H9 (cell line): Measurements from ENCODE around the gene OR2C3. TPM values are rescaled to one million over a fixed set of nuclear protein-coding genes. Genes with fewer than 3 reads are reported as not detected.
"Not testable (repeated sequence)": the region's sequence is repeated elsewhere in the genome, so short reads cannot be mapped to it uniquely, and the experiment has no call there.

Experiments used
- DNase-seq: peaks from one replicate; pipeline ENCODE4 v3.0.0-alpha.2; 2017
- H2AFZ ChIP-seq: one replicate; pipeline ENCODE4 v1.6.1; 2013; ENCODE audit warnings: mild to moderate bottlenecking, low read length, control low read depth, moderate library complexity
- H2AK5ac ChIP-seq: 2 replicates; pipeline ENCODE4 v1.6.1; 2013; ENCODE audit warnings: low read length, control low read depth, mixed read lengths; ENCODE audit not compliant: insufficient read length
- H2BK120ac ChIP-seq: one replicate; pipeline ENCODE4 v1.6.1; 2013; ENCODE audit warnings: low read depth, mild to moderate bottlenecking, low read length, control low read depth, inconsistent platforms; ENCODE audit not compliant: poor library complexity, severe bottlenecking
- H2BK12ac ChIP-seq: 2 replicates; pipeline ENCODE4 v1.6.1; 2013; ENCODE audit warnings: low read length, control low read depth, mixed read lengths, low read depth; ENCODE audit not compliant: insufficient read length
- H2BK15ac ChIP-seq: 2 replicates; pipeline ENCODE4 v1.6.1; 2013; ENCODE audit warnings: low read depth, low read length, control low read depth
- H2BK20ac ChIP-seq: one replicate; pipeline ENCODE4 v1.6.1; 2013; ENCODE audit warnings: low read depth, mild to moderate bottlenecking, low read length, control low read depth, inconsistent platforms; ENCODE audit not compliant: poor library complexity, severe bottlenecking
- H2BK5ac ChIP-seq: 2 replicates; pipeline ENCODE4 v1.6.1; 2013; ENCODE audit warnings: low read length, control low read depth, mixed read lengths; ENCODE audit not compliant: insufficient read length
- H3K14ac ChIP-seq: 2 replicates; pipeline ENCODE4 v1.6.1; 2013; ENCODE audit warnings: low read length, control low read depth; ENCODE audit not compliant: insufficient read depth
- H3K18ac ChIP-seq: 2 replicates; pipeline ENCODE4 v1.6.1; 2013; ENCODE audit warnings: low read depth, mild to moderate bottlenecking, mixed read lengths, low read length, control low read depth; ENCODE audit not compliant: insufficient read length
- H3K23ac ChIP-seq: 2 replicates; pipeline ENCODE4 v1.6.1; 2013; ENCODE audit warnings: low read length, control low read depth, mixed read lengths, low read depth; ENCODE audit not compliant: insufficient read length
- H3K23me2 ChIP-seq: 2 replicates; pipeline ENCODE4 v1.6.1; 2013; ENCODE audit warnings: low read depth, mild to moderate bottlenecking, mixed read lengths, low read length, control low read depth; ENCODE audit not compliant: insufficient read length, poor library complexity, severe bottlenecking
- H3K27ac ChIP-seq: 2 replicates; pipeline ENCODE4 v1.5.1; 2013; ENCODE audit warnings: low read length, control low read depth, mixed read lengths, low read depth; ENCODE audit not compliant: insufficient read length
- H3K27me3 ChIP-seq: 2 replicates; pipeline ENCODE4 v1.6.1; 2013; ENCODE audit warnings: low read length, control low read depth, inconsistent platforms; ENCODE audit not compliant: insufficient read depth
- H3K4ac ChIP-seq: 2 replicates; pipeline ENCODE4 v1.6.1; 2013; ENCODE audit warnings: low read depth, mild to moderate bottlenecking, control low read depth, inconsistent platforms, low read length, moderate library complexity
- H3K4me1 ChIP-seq: 2 replicates; pipeline ENCODE4 v1.6.1; 2013; ENCODE audit warnings: low read length, control low read depth, inconsistent platforms; ENCODE audit not compliant: insufficient read depth
- H3K4me2 ChIP-seq: 2 replicates; pipeline ENCODE4 v1.6.1; 2013; ENCODE audit warnings: low read length, control low read depth, mixed read lengths; ENCODE audit not compliant: insufficient read length, insufficient read depth
- H3K56ac ChIP-seq: 2 replicates; pipeline ENCODE4 v1.6.1; 2013; ENCODE audit warnings: low read depth, mild to moderate bottlenecking, mixed read lengths, low read length, control low read depth; ENCODE audit not compliant: insufficient read length
- H3K79me1 ChIP-seq: 2 replicates; pipeline ENCODE4 v1.6.1; 2013; ENCODE audit warnings: low read depth, mild to moderate bottlenecking, moderate library complexity, low read length, control low read depth, inconsistent platforms; ENCODE audit not compliant: insufficient read depth, poor library complexity, severe bottlenecking
- H3K79me2 ChIP-seq: 2 replicates; pipeline ENCODE4 v1.6.1; 2013; ENCODE audit warnings: low read length, control low read depth, inconsistent platforms; ENCODE audit not compliant: insufficient read depth
- H3K9ac ChIP-seq: 2 replicates; pipeline ENCODE4 v1.6.1; 2013; ENCODE audit warnings: low read length, control low read depth, mixed read lengths; ENCODE audit not compliant: insufficient read length; ENCODE audit errors: extremely low read depth
- H3K9me3 ChIP-seq: one replicate; pipeline ENCODE4 v1.6.1; 2013; ENCODE audit warnings: low read depth, low read length, inconsistent platforms; ENCODE audit not compliant: control insufficient read depth
- H3T11ph ChIP-seq: one replicate; pipeline ENCODE4 v1.6.1; 2013; ENCODE audit warnings: mild to moderate bottlenecking, low read length, control low read depth, inconsistent platforms
- H4K20me1 ChIP-seq: one replicate; pipeline ENCODE4 v1.6.1; 2013; ENCODE audit not compliant: control insufficient read depth, insufficient read length, insufficient read depth
- H4K5ac ChIP-seq: 2 replicates; pipeline ENCODE4 v1.6.1; 2013; ENCODE audit warnings: low read depth, mild to moderate bottlenecking, mixed read lengths, low read length, control low read depth; ENCODE audit not compliant: insufficient read length
- H4K8ac ChIP-seq: replicated peaks from 2 replicates; pipeline ENCODE4 v1.6.1; 2013; ENCODE audit warnings: low read length, control low read depth, mixed read lengths, low read depth; ENCODE audit not compliant: insufficient read length
- H4K91ac ChIP-seq: 2 replicates; pipeline ENCODE4 v1.6.1; 2013; ENCODE audit warnings: low read depth, mild to moderate bottlenecking, moderate library complexity, mixed read lengths, low read length, control low read depth; ENCODE audit not compliant: insufficient read length
- H3K27ac Mint-ChIP-seq, 3 experiments: 2 replicates in 2 of 3; 3 replicates in 1 of 3; pipeline ENCODE4 v1.8.0; 2020 to 2021; ENCODE audit warnings: mixed read lengths in 3 of 3, mild to moderate bottlenecking in 1 of 3, moderate library complexity in 1 of 3
- H3K27me3 Mint-ChIP-seq: 2 replicates; pipeline ENCODE4 v1.8.0; 2021; ENCODE audit warnings: low read depth, mild to moderate bottlenecking, moderate library complexity, mixed read lengths
- H3K36me3 Mint-ChIP-seq, 3 experiments: 2 replicates in 2 of 3; 3 replicates in 1 of 3; pipeline ENCODE4 v1.8.0; 2020 to 2021; ENCODE audit warnings: low read depth in 3 of 3, mixed read lengths in 3 of 3; ENCODE audit not compliant: insufficient read depth in 1 of 3
- H3K4me1 Mint-ChIP-seq, 2 experiments: 2 replicates each; pipeline ENCODE4 v1.8.0; 2020; ENCODE audit warnings: mixed read lengths in 2 of 2
- H3K4me3 Mint-ChIP-seq, 2 experiments: 2 replicates in 1 of 2; 3 replicates in 1 of 2; pipeline ENCODE4 v1.8.0; 2020 to 2021; ENCODE audit warnings: mild to moderate bottlenecking in 2 of 2, mixed read lengths in 2 of 2, moderate library complexity in 1 of 2
- H3K9me3 Mint-ChIP-seq, 2 experiments: 2 replicates in 1 of 2; 3 replicates in 1 of 2; pipeline ENCODE4 v1.8.0; 2020; ENCODE audit warnings: mild to moderate bottlenecking in 2 of 2, mixed read lengths in 2 of 2, moderate library complexity in 1 of 2
- CTCF ChIP-seq: fragments of 200-600 bp; sonication (generic); conservative IDR thresholded peaks from 3 replicates; pipeline ENCODE4 v1.8.0; 2021; ENCODE audit warnings: antibody characterized with exemption, mild to moderate bottlenecking
- WGBS: extraction: QIAGEN DNeasy Blood & Tissue Kit; methylation state at CpG from one replicate; pipeline ENCODE4 v1.1.7; 2013; ENCODE audit warnings: missing lambda C conversion rate, low lambda C conversion rate, mixed read lengths; ENCODE audit not compliant: insufficient read length; ENCODE audit errors: extremely low coverage; 5-methylcytosine and 5-hydroxymethylcytosine counted together
- total RNA-seq: library from RNA; stranded (reverse); gene quantifications from 2 replicates; pipeline ENCODE4 v1.2.1, GENCODE V29; 2021

The OR2C3 gene
- total RNA-seq, 1 experiment from 2014 or later, result not detected

DNA sequence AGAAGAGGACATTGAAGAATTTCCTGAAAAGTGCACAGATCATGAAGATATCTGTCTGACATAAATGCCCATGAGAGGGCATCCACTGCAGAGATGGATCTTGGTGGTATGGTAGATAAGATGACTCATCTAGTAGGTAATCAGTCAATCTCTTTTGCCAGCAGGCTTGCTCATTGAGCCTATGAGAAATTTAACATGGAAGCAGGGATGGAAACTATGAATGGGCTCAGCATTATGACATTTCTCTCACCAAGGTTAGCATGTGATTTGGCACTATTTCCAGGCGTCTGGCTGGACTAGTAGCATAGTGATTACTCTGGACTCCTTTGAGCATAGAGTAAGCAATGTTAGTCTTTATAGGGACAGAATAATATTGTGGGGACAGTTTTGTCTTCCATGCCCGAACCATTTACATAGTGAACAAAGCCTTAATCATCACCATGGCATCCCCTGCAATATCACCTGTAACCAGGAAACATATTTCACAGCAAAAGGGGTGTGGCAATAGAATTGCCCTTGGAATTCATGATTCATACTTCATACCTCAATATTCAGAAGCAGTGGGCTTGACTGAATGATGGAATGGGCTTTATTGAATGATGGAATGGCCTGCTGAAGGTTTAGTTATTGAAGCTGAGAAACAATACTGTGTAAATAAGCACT lies 7.3 kb downstream of the OR2C3 start:
- Histone ChIP-seq H3K4me1 (no peaks in the 10 kb centered on the region), H2BK120ac (no peak overlapping the region), H3K56ac (no peak overlapping the region), H2BK15ac (no peak overlapping the region), H4K5ac (no peak overlapping the region), H3K27ac (no peak overlapping the region), H3K9me3 (no peaks in the 10 kb centered on the region), H4K91ac (no peak overlapping the region), H3K79me2 (no peaks in the 10 kb centered on the region), H3K14ac (no peak overlapping the region), H2AK5ac (no peak overlapping the region), H2BK20ac (no peak overlapping the region), H3K27me3 (no peaks in the 10 kb centered on the region), H3K23ac (no peak overlapping the region), H4K20me1 (no peaks in the 10 kb centered on the region), H3K4me2 (no peak overlapping the region), H3K9ac (no peak overlapping the region), H3K23me2 (no peaks in the 10 kb centered on the region), H3T11ph (no peak overlapping the region), H2BK5ac (no peak overlapping the region), H3K18ac (no peak overlapping the region), H3K79me1 (no peaks in the 10 kb centered on the region), H2AFZ (no peak overlapping the region), H3K4ac (no peak overlapping the region), H4K8ac (no peak overlapping the region), H2BK12ac (no peak overlapping the region)
- no peaks in the 10 kb centered on the region; a peak in 1 of 7 replicates for H3K36me3 Mint-ChIP-seq
- H3K9me3 Mint-ChIP-seq, result peaks cover 4 to 6% of the 10 kb centered on the region in 2 experiments; a peak in 3 of 5 replicates
- H3K27me3 Mint-ChIP-seq, result peaks cover 2% of the 10 kb centered on the region; the same call in 1 of the 2 replicates
- peaks cover 2 to 3% of the 10 kb centered on the region in 2 experiments; a peak in 1 of 4 replicates for H3K4me1 Mint-ChIP-seq
- WGBS, result no CpG with 5 or more reads among the region's 2 CpGs
- no peak overlapping the region for H3K4me3 Mint-ChIP-seq
- DNase-seq, result no peak
- no peak for TF ChIP-seq CTCF
- H3K27ac Mint-ChIP-seq, result no peak overlapping the region

DNA sequence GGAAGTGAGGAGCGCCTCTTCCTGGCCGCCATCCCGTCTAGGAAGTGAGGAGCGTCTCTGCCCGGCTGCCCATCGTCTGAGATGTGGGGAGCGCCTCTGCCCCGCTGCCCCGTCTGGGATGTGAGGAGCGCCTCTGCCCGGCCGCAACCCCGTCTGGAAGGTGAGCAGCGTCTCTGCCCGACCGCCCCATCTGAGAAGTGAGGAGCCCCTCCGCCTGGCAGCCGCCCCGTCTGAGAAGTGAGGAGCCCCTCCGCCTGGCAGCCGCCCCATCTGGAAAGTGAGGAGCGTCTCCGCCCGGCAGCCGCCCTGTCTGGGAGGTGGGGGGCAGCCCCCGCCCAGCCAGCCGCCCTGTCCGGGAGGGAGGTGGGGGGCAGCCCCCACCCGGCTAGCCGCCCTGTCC lies 14.4 kb downstream of the OR2C3 start:
- not testable (repeated sequence) for DNase-seq, H3T11ph ChIP-seq, H2AK5ac ChIP-seq, H3K36me3 Mint-ChIP-seq, H2BK20ac ChIP-seq, H3K79me2 ChIP-seq, H2BK12ac ChIP-seq, H4K8ac ChIP-seq, H2AFZ ChIP-seq, H3K9ac ChIP-seq, H4K5ac ChIP-seq, H3K27ac ChIP-seq, H2BK120ac ChIP-seq, H3K23ac ChIP-seq, H2BK5ac ChIP-seq, H2BK15ac ChIP-seq, H3K4me1 ChIP-seq, H3K9me3 ChIP-seq, H3K27me3 Mint-ChIP-seq, H3K4ac ChIP-seq, H3K4me1 Mint-ChIP-seq, H3K14ac ChIP-seq, H3K27me3 ChIP-seq, H3K23me2 ChIP-seq, H4K91ac ChIP-seq, H4K20me1 ChIP-seq, H3K56ac ChIP-seq, H3K4me2 ChIP-seq, H3K18ac ChIP-seq, H3K79me1 ChIP-seq, H3K27ac Mint-ChIP-seq, H3K4me3 Mint-ChIP-seq
- H3K9me3 Mint-ChIP-seq, result peaks cover 23 to 26% of the 10 kb centered on the region in 2 experiments
- no CpG with 5 or more reads among the region's 30 CpGs for WGBS
